HepG2 (cell line): ENCODE measurements around the gene C9orf78. TPM values are rescaled to one million over a fixed set of nuclear protein-coding genes. Genes with fewer than 3 reads are reported as not detected.

ENCODE experiments used
- ADNP ChIP-seq: sonication (generic); formaldehyde crosslinking; IDR thresholded peaks from 2 replicates; pipeline ENCODE4 v1.4.0; 2020; ENCODE audit warnings: missing genetic modification reagents
- AGO1 ChIP-seq: fragments of 200-400 bp; formaldehyde crosslinking; IDR thresholded peaks from 2 replicates; pipeline ENCODE4 v1.6.1; 2017; ENCODE audit warnings: mild to moderate bottlenecking, low read depth, low read length, moderate library complexity; ENCODE audit not compliant: poor library complexity, severe bottlenecking
- FIP1L1 ChIP-seq: fragments of 200-400 bp; formaldehyde crosslinking; IDR thresholded peaks from 2 replicates; pipeline ENCODE4 v1.6.1; 2018; ENCODE audit warnings: low read depth, mild to moderate bottlenecking, low read length, moderate library complexity, borderline replicate concordance; ENCODE audit not compliant: insufficient read depth
- FOXC1 ChIP-seq: sonication (generic); formaldehyde crosslinking; IDR thresholded peaks from 2 replicates; pipeline ENCODE4 v1.8.0; 2022; ENCODE audit warnings: mild to moderate bottlenecking, missing genetic modification reagents, borderline replicate concordance
- KLF11 ChIP-seq: IDR thresholded peaks from 2 replicates; pipeline ENCODE4 v1.6.1; 2016; ENCODE audit warnings: missing compliant biosample characterization
- MTF2 ChIP-seq: sonication (generic); formaldehyde crosslinking; IDR thresholded peaks from 2 replicates; pipeline ENCODE4 v1.5.0; 2020; ENCODE audit warnings: missing genetic modification reagents, borderline replicate concordance
- NFYC ChIP-seq: IDR thresholded peaks from 2 replicates; pipeline ENCODE4 v1.6.1; 2016; ENCODE audit warnings: missing genetic modification reagents, missing compliant biosample characterization
- POLR2A ChIP-seq, 2 experiments: IDR thresholded peaks; 2 replicates each; pipeline ENCODE4 v1.6.1; 2011; ENCODE audit warnings: low read depth in 2 of 2, low read length in 2 of 2, mild to moderate bottlenecking in 1 of 2, moderate library complexity in 1 of 2; ENCODE audit not compliant: insufficient read depth in 1 of 2
- TBP ChIP-seq: sonication (generic); formaldehyde crosslinking; IDR thresholded peaks from 2 replicates; pipeline ENCODE4 v1.5.0; 2020; ENCODE audit warnings: missing genetic modification reagents
- ZKSCAN8 ChIP-seq: IDR thresholded peaks from 2 replicates; pipeline ENCODE4 v1.6.1; 2016; ENCODE audit warnings: borderline replicate concordance, missing genetic modification reagents, missing compliant biosample characterization
- ZNF180 ChIP-seq: sonication (generic); formaldehyde crosslinking; IDR thresholded peaks from 2 replicates; pipeline ENCODE4 v1.4.0; 2020; ENCODE audit warnings: low read depth, missing genetic modification reagents, borderline replicate concordance
- ZNF20 ChIP-seq: sonication (generic); formaldehyde crosslinking; IDR thresholded peaks from 2 replicates; pipeline ENCODE4 v1.4.0; 2020; ENCODE audit warnings: mild to moderate bottlenecking, moderate library complexity, missing genetic modification reagents
- ZNF333 ChIP-seq: sonication (generic); formaldehyde crosslinking; IDR thresholded peaks from 2 replicates; pipeline ENCODE4 v1.4.0; 2020; ENCODE audit warnings: mild to moderate bottlenecking, missing genetic modification reagents, borderline replicate concordance
- ZNF484 ChIP-seq: sonication (generic); formaldehyde crosslinking; IDR thresholded peaks from 2 replicates; pipeline ENCODE4 v1.5.1; 2020; ENCODE audit warnings: mild to moderate bottlenecking, low read depth, missing genetic modification reagents, borderline replicate concordance
- ZNF598 ChIP-seq: sonication (generic); formaldehyde crosslinking; IDR thresholded peaks from 2 replicates; pipeline ENCODE4 v1.5.1; 2020; ENCODE audit warnings: mild to moderate bottlenecking, missing genetic modification reagents, borderline replicate concordance
- ZNF607 ChIP-seq: sonication (generic); formaldehyde crosslinking; IDR thresholded peaks from 2 replicates; pipeline ENCODE4 v1.5.1; 2020; ENCODE audit warnings: missing genetic modification reagents, mild to moderate bottlenecking, borderline replicate concordance
- polyA plus RNA-seq, 8 experiments: library from polyadenylated mRNA; depleted of rRNA in 3 of 8; stranded (reverse) in 7 of 8; unstranded in 1 of 8; fragments of >200 nt; fragmentation: Illumina TruSeq in 4 of 8; extraction: Trizol in 4 of 8; gene quantifications; 2 replicates each; pipeline versions ENCODE4 v1.2.1 to v1.2.3, GENCODE V29; 2011 to 2016; ENCODE audit warnings: low read depth in 4 of 8, missing spikeins in 1 of 8, mixed read lengths in 1 of 8; ENCODE audit not compliant: insufficient read depth in 1 of 8
- total RNA-seq, 5 experiments: library from RNA; depleted of rRNA; stranded (reverse); fragments of >200 nt; fragmentation: Illumina TruSeq; extraction: Trizol; gene quantifications; 2 replicates each; pipeline ENCODE4 v1.2.3, GENCODE V29; 2016; ENCODE audit warnings: low read depth in 1 of 5
- TF ChIP-seq, protein P1 (sequence below): sonication (generic); formaldehyde crosslinking; IDR thresholded peaks from 2 replicates; pipeline ENCODE4 v1.5.0; 2020; ENCODE audit warnings: mild to moderate bottlenecking, missing genetic modification reagents
- TF ChIP-seq, protein P2 (sequence below): sonication (generic); formaldehyde crosslinking; IDR thresholded peaks from 2 replicates; pipeline ENCODE4 v1.8.0; 2022; ENCODE audit warnings: missing genetic modification reagents, low read depth, mild to moderate bottlenecking, borderline replicate concordance
- TF ChIP-seq, protein P3 (sequence below): sonication (generic); formaldehyde crosslinking; IDR thresholded peaks from 2 replicates; pipeline ENCODE4 v1.8.1; 2023; ENCODE audit warnings: mild to moderate bottlenecking, missing genetic modification reagents
- TF ChIP-seq, protein P4 (sequence below): sonication (generic); formaldehyde crosslinking; conservative IDR thresholded peaks from 2 replicates; pipeline ENCODE4 v1.4.0; 2020; ENCODE audit warnings: missing genetic modification reagents
- TF ChIP-seq, protein P5 (sequence below): sonication (generic); formaldehyde crosslinking; conservative IDR thresholded peaks from 2 replicates; pipeline ENCODE4 v1.5.0; 2020; ENCODE audit warnings: missing genetic modification reagents
- TF ChIP-seq, protein P6 (sequence below): IDR thresholded peaks from 2 replicates; pipeline ENCODE4 v1.6.1; 2016; ENCODE audit warnings: low read depth, borderline replicate concordance

C9orf78 gene
- total and polyA plus RNA-seq, 2 of the 13 experiments (the other 11 are each of a cell fraction or from before 2014, with no cell fraction given) = 18.4 to 35.5 TPM

DNA sequence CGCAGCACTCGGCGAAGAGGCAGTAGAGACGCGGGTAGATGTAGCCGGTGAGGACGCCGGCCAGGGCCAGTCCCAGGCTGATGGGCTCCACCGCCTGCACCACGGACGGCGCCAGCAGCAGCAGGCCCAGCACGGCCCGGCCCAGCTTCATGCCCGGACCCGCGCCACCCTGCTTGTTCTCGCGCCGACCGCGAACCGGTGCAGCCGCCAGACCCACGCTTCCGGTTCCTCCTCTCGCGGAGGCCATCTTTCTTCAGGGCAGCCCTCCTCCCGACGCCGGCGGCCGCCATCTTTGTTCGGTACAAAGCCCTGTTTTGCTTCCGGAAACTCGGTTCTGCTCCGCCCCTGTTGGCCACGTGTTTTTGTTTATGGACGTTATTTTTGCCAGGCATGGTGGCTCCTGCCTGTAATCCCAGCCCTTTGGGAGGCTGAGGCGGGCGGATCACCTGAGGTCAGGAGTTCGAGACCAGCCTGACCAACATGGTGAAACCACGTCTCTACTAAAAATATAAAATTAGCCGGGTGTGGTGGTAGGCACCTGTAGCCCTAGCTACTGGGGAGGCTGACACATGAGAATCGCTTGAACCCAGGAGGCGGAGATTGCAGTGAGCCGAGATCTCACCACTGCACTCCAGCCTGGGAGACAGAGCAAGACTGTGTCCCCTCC, 11.0 kb downstream of the C9orf78 start, which contains the start of gene TOR1A (continued):
- peak; percentile 80 for TF ChIP-seq ZNF607 (CRISPR knock-in tag)
- TF ChIP-seq FOXC1 (CRISPR knock-in tag) = peak; percentile 71
- no peak for TF ChIP-seq TBP (CRISPR knock-in tag)
- peak; percentile 91 for TF ChIP-seq KLF11 (CRISPR knock-in tag)
- TF ChIP-seq, protein P1, sequence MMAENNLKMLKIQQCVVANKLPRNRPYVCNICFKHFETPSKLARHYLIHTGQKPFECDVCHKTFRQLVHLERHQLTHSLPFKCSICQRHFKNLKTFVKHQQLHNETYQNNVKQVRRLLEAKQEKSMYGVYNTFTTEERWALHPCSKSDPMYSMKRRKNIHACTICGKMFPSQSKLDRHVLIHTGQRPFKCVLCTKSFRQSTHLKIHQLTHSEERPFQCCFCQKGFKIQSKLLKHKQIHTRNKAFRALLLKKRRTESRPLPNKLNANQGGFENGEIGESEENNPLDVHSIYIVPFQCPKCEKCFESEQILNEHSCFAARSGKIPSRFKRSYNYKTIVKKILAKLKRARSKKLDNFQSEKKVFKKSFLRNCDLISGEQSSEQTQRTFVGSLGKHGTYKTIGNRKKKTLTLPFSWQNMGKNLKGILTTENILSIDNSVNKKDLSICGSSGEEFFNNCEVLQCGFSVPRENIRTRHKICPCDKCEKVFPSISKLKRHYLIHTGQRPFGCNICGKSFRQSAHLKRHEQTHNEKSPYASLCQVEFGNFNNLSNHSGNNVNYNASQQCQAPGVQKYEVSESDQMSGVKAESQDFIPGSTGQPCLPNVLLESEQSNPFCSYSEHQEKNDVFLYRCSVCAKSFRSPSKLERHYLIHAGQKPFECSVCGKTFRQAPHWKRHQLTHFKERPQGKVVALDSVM (CRISPR knock-in tag) = no peak
- 0 out of 2 replicates have a peak, but pooled peaks have one; percentile 43 for TF ChIP-seq ZNF598 (CRISPR knock-in tag)
- TF ChIP-seq, protein P2, sequence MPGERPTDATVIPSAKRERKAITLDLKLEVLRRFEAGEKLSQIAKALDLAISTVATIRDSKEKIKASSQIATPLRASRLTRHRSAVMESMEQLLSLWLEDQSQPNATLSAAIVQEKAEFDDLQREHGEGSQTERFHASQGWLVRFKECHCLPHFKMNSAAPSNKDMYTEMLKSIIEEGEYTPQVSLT = no peak; the same call in 1 of the 2 replicates
- TF ChIP-seq, protein P3, sequence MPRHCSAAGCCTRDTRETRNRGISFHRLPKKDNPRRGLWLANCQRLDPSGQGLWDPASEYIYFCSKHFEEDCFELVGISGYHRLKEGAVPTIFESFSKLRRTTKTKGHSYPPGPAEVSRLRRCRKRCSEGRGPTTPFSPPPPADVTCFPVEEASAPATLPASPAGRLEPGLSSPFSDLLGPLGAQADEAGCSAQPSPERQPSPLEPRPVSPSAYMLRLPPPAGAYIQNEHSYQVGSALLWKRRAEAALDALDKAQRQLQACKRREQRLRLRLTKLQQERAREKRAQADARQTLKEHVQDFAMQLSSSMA (CRISPR knock-in tag) = peak; percentile 67; the same call in 1 of the 2 replicates
- peak; percentile 94 for TF ChIP-seq ADNP (CRISPR knock-in tag)
- TF ChIP-seq ZNF20 (CRISPR knock-in tag) = no peak
- peak; percentile 42; the same call in 1 of the 2 replicates for TF ChIP-seq NFYC (CRISPR knock-in tag)
- TF ChIP-seq, protein P4, sequence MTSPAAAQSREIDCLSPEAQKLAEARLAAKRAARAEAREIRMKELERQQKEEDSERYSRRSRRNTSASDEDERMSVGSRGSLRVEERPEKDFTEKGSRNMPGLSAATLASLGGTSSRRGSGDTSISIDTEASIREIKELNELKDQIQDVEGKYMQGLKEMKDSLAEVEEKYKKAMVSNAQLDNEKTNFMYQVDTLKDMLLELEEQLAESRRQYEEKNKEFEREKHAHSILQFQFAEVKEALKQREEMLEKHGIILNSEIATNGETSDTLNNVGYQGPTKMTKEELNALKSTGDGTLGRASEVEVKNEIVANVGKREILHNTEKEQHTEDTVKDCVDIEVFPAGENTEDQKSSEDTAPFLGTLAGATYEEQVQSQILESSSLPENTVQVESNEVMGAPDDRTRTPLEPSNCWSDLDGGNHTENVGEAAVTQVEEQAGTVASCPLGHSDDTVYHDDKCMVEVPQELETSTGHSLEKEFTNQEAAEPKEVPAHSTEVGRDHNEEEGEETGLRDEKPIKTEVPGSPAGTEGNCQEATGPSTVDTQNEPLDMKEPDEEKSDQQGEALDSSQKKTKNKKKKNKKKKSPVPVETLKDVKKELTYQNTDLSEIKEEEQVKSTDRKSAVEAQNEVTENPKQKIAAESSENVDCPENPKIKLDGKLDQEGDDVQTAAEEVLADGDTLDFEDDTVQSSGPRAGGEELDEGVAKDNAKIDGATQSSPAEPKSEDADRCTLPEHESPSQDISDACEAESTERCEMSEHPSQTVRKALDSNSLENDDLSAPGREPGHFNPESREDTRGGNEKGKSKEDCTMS (CRISPR knock-in tag) = no peak
- TF ChIP-seq, protein P5, sequence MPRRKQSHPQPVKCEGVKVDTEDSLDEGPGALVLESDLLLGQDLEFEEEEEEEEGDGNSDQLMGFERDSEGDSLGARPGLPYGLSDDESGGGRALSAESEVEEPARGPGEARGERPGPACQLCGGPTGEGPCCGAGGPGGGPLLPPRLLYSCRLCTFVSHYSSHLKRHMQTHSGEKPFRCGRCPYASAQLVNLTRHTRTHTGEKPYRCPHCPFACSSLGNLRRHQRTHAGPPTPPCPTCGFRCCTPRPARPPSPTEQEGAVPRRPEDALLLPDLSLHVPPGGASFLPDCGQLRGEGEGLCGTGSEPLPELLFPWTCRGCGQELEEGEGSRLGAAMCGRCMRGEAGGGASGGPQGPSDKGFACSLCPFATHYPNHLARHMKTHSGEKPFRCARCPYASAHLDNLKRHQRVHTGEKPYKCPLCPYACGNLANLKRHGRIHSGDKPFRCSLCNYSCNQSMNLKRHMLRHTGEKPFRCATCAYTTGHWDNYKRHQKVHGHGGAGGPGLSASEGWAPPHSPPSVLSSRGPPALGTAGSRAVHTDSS (CRISPR knock-in tag) = no peak
- TF ChIP-seq POLR2A (IDR thresholded peaks at IDR 0.05; ENCODE audit: insufficient read depth in 1 of 2, low read depth in 2 of 2, low read length in 2 of 2) = peak; percentile 77 to 93
- no peak for TF ChIP-seq FIP1L1
- TF ChIP-seq ZNF180 (CRISPR knock-in tag) = no peak
- peak; percentile 50; the same call in 1 of the 2 replicates for TF ChIP-seq ZKSCAN8 (CRISPR knock-in tag)
- TF ChIP-seq ZNF333 (CRISPR knock-in tag) = peak; percentile 85; the same call in 1 of the 2 replicates
- TF ChIP-seq MTF2 (CRISPR knock-in tag) = no peak
- TF ChIP-seq ZNF484 (CRISPR knock-in tag) = no peak
- no peak for TF ChIP-seq AGO1
- TF ChIP-seq, protein P6, sequence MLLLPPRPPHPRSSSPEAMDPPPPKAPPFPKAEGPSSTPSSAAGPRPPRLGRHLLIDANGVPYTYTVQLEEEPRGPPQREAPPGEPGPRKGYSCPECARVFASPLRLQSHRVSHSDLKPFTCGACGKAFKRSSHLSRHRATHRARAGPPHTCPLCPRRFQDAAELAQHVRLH (CRISPR knock-in tag) = peak; percentile 96; the same call in 1 of the 2 replicates
